Neuronal stem cell (in vitro differentiated cells): Measurements from ENCODE around the gene HAAO.

ENCODE experiments used
- DNase-seq: peaks from one replicate; pipeline ENCODE4 v3.0.0-alpha.2; 2013; ENCODE audit warnings: low spot score
- H2AFZ ChIP-seq: one replicate; pipeline ENCODE4 v1.6.1; 2013; ENCODE audit warnings: mild to moderate bottlenecking, low read length, inconsistent platforms
- H2AK5ac ChIP-seq: 2 replicates; pipeline ENCODE4 v1.6.1; 2013; ENCODE audit warnings: low read depth, mild to moderate bottlenecking, inconsistent platforms, low read length, moderate library complexity, mixed read lengths
- H2BK120ac ChIP-seq: 2 replicates; pipeline ENCODE4 v1.6.1; 2013; ENCODE audit warnings: low read depth, mild to moderate bottlenecking, inconsistent platforms, low read length, moderate library complexity, mixed read lengths
- H2BK12ac ChIP-seq: one replicate; pipeline ENCODE4 v1.6.1; 2013; ENCODE audit warnings: low read length, inconsistent platforms
- H2BK15ac ChIP-seq: 2 replicates; pipeline ENCODE4 v1.6.1; 2013; ENCODE audit warnings: mild to moderate bottlenecking, low read length, inconsistent platforms, mixed read lengths
- H2BK5ac ChIP-seq: one replicate; pipeline ENCODE4 v1.6.1; 2013; ENCODE audit warnings: inconsistent platforms, mild to moderate bottlenecking, low read length, moderate library complexity
- H3K14ac ChIP-seq: one replicate; pipeline ENCODE4 v1.6.1; 2013; ENCODE audit warnings: low read length, inconsistent platforms
- H3K18ac ChIP-seq: 2 replicates; pipeline ENCODE4 v1.6.1; 2013; ENCODE audit warnings: low read length, inconsistent platforms
- H3K23ac ChIP-seq: 2 replicates; pipeline ENCODE4 v1.6.1; 2013; ENCODE audit warnings: low read depth, mild to moderate bottlenecking, mixed read lengths, low read length, inconsistent platforms; ENCODE audit not compliant: poor library complexity
- H3K27ac ChIP-seq: replicated peaks from 3 replicates; pipeline ENCODE4 v1.5.1; 2013; ENCODE audit warnings: low read length, inconsistent platforms
- H3K27me3 ChIP-seq, 3 experiments: 2 replicates each; pipeline ENCODE4 v1.6.1; 2013; ENCODE audit warnings: low read length in 3 of 3, mild to moderate bottlenecking in 2 of 3, inconsistent platforms in 1 of 3, low read depth in 1 of 3, mixed read lengths in 1 of 3, moderate library complexity in 1 of 3; ENCODE audit not compliant: control insufficient read depth in 3 of 3, insufficient read depth in 3 of 3
- H3K36me3 ChIP-seq, 2 donors: replicated peaks in 1 of 2; 2 replicates each; pipeline ENCODE4 v1.6.1; 2013; ENCODE audit warnings: low read length in 2 of 2; ENCODE audit not compliant: control insufficient read depth in 2 of 2, insufficient read depth in 2 of 2
- H3K4ac ChIP-seq: 2 replicates; pipeline ENCODE4 v1.6.1; 2013; ENCODE audit warnings: inconsistent platforms, mild to moderate bottlenecking, low read length, moderate library complexity
- H3K4me1 ChIP-seq, 2 donors: 1 replicate in 1 of 2; 2 replicates in 1 of 2; pipeline ENCODE4 v1.6.1; 2013; ENCODE audit warnings: low read length in 2 of 2, low read depth in 1 of 2; ENCODE audit not compliant: control insufficient read depth in 2 of 2, insufficient read depth in 1 of 2
- H3K4me2 ChIP-seq: one replicate; pipeline ENCODE4 v1.6.1; 2013; ENCODE audit warnings: mild to moderate bottlenecking, low read length, inconsistent platforms; ENCODE audit not compliant: insufficient read depth, poor library complexity, severe bottlenecking
- H3K4me3 ChIP-seq, 2 donors: 2 replicates each; pipeline ENCODE4 v1.5.1; 2013; ENCODE audit warnings: low read length in 2 of 2, mild to moderate bottlenecking in 2 of 2, inconsistent platforms in 1 of 2, moderate library complexity in 1 of 2
- H3K79me1 ChIP-seq: one replicate; pipeline ENCODE4 v1.6.1; 2013; ENCODE audit warnings: low read depth, mild to moderate bottlenecking, inconsistent platforms, low read length, moderate library complexity
- H3K9ac ChIP-seq: one replicate; pipeline ENCODE4 v1.6.1; 2013; ENCODE audit warnings: mild to moderate bottlenecking, low read depth, low read length, inconsistent platforms; ENCODE audit not compliant: poor library complexity
- H3K9me3 ChIP-seq, 2 donors: replicated peaks in 1 of 2; 2 replicates each; pipeline versions ENCODE3 to v1.6.1; 2013; ENCODE audit warnings: low read length in 2 of 2, mild to moderate bottlenecking in 2 of 2, inconsistent platforms in 1 of 2, low read depth in 1 of 2, mixed read lengths in 1 of 2, moderate library complexity in 1 of 2; ENCODE audit not compliant: control insufficient read depth in 2 of 2, insufficient read depth in 1 of 2
- H4K8ac ChIP-seq: one replicate; pipeline ENCODE4 v1.6.1; 2013; ENCODE audit warnings: low read depth, mild to moderate bottlenecking, inconsistent platforms, low read length, moderate library complexity
- H4K91ac ChIP-seq: one replicate; pipeline ENCODE4 v1.6.1; 2013; ENCODE audit warnings: low read length, low read depth, mild to moderate bottlenecking, inconsistent platforms; ENCODE audit not compliant: poor library complexity
- WGBS, 2 donors: extraction: QIAGEN DNeasy Blood & Tissue Kit; methylation state at CpG; one replicate each; pipeline ENCODE4 v1.1.7; 2013; ENCODE audit warnings: missing lambda C conversion rate in 2 of 2, mixed read lengths in 1 of 2; ENCODE audit not compliant: insufficient read length in 2 of 2, insufficient replicate concordance in 1 of 2; ENCODE audit errors: extremely low coverage in 2 of 2; 5-methylcytosine and 5-hydroxymethylcytosine counted together

Gene HAAO

DNA sequence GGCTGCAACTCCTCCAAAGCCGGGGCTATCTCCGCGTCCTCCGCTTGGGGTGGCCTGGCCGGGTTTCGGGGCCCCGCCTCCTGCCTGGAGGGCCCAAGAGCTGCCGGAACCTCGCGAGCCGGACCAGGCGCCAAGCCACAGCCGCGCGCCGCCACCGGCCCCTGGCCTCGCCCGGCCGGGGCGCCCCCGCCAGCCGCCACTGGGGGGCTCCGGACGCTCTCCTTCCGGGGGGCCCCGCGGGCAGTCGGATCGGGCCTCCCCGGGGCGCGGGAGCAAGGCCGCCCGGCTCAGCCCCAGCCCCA is 17.4 kb upstream of the HAAO start:
- no peak for DNase-seq

GRCh38 chr2:42809131-42809818 is 16.9 kb upstream of the HAAO start:
- Histone ChIP-seq H4K8ac (no peak overlapping the region), H2BK5ac (no peak overlapping the region), H3K27me3 (no peaks in the 10 kb centered on the region), H2AK5ac (peak overlapping the region; percentile 21), H3K79me1 (no peaks in the 10 kb centered on the region), H3K36me3 (no peaks in the 10 kb centered on the region), H3K4me2 (peak overlapping the region; percentile 47), H3K4me1 (peaks cover 0 to 8% of the 10 kb centered on the region in 2 donors), H3K4me3 (peak overlapping the region; percentile 59 to 92), H2BK12ac (no peak overlapping the region), H4K91ac (no peak overlapping the region), H3K9me3 (peaks cover 2% of the 10 kb centered on the region in 2 donors), H2BK120ac (no peak overlapping the region), H2AFZ (peak overlapping the region; percentile 92), H3K4ac (no peak overlapping the region), H3K27ac (peak overlapping the region; percentile 98), H3K14ac (no peak overlapping the region), H3K23ac (no peak overlapping the region), H2BK15ac (no peak overlapping the region), H3K9ac (no peak overlapping the region), H3K18ac (no peak overlapping the region)
- 67% methylated on average over 1 of the region's 10 CpGs; no CpG with 5 or more reads in 1 of the 2 donors for WGBS, 2 donors
- no peak for DNase-seq

More for the DNA sequence above, 17.4 kb upstream of the HAAO start:
- no peak overlapping the region for H2BK120ac ChIP-seq
- H3K36me3 ChIP-seq = no peaks in the 10 kb centered on the region
- no peak overlapping the region for H4K8ac ChIP-seq
- H2BK12ac ChIP-seq = no peak overlapping the region
- H3K27me3 ChIP-seq = no peaks in the 10 kb centered on the region
- no peak overlapping the region for H2AK5ac ChIP-seq
- no peak overlapping the region for H3K14ac ChIP-seq
- H3K4me3 ChIP-seq = peak overlapping the region; percentile 59 to 92
- peak overlapping the region; percentile 47 for H3K4me2 ChIP-seq
- peak overlapping the region; percentile 97 for H2BK5ac ChIP-seq
- peaks cover 2% of the 10 kb centered on the region in 2 donors for H3K9me3 ChIP-seq
- no peak overlapping the region for H3K9ac ChIP-seq
- H2BK15ac ChIP-seq = no peak overlapping the region
- peaks cover 0 to 8% of the 10 kb centered on the region in 2 donors for H3K4me1 ChIP-seq
- peak overlapping the region; percentile 99 for H3K18ac ChIP-seq
- H2AFZ ChIP-seq = peak overlapping the region; percentile 92
- no CpG with 5 or more reads among the region's 35 CpGs for WGBS, 2 donors
- no peak overlapping the region for H3K23ac ChIP-seq
- peak overlapping the region; percentile 98 for H3K27ac ChIP-seq
- no peaks in the 10 kb centered on the region for H3K79me1 ChIP-seq
- no peak overlapping the region for H3K4ac ChIP-seq
- no peak overlapping the region for H4K91ac ChIP-seq

- Histone ChIP-seq H3K79me1 (no peaks in the 10 kb centered on the region), H3K9me3 (no peaks in the 10 kb centered on the region), H3K4me1 (peaks cover 0 to 8% of the 10 kb centered on the region in 2 donors), H2AFZ (no peak overlapping the region), H3K36me3 (no peaks in the 10 kb centered on the region), H3K14ac (no peak overlapping the region), H3K4me2 (no peak overlapping the region), H2BK15ac (no peak overlapping the region), H2BK12ac (no peak overlapping the region), H2BK5ac (no peak overlapping the region), H4K8ac (no peak overlapping the region), H3K9ac (no peak overlapping the region), H3K4ac (no peak overlapping the region), H4K91ac (no peak overlapping the region), H2BK120ac (no peak overlapping the region), H3K4me3 (no peak overlapping the region), H3K23ac (no peak overlapping the region), H3K27ac (no peak overlapping the region), H3K27me3 (no peaks in the 10 kb centered on the region), H2AK5ac (no peak overlapping the region), H3K18ac (no peak overlapping the region)
- no peak for DNase-seq
- WGBS, 2 donors = no CpG with 5 or more reads among the region's 5 CpGs
These were observed 15.9 kb upstream of the HAAO start for GRCh38 chr2:42808301-42808700.

- no CpG with 5 or more reads among the region's 6 CpGs for WGBS, 2 donors
- H3K4me2 ChIP-seq = no peak overlapping the region
- no peak overlapping the region for H2BK120ac ChIP-seq
- H2BK5ac ChIP-seq = no peak overlapping the region
- H3K79me1 ChIP-seq = no peaks in the 10 kb centered on the region
- H3K18ac ChIP-seq = no peak overlapping the region
- H3K4me1 ChIP-seq = peaks cover 0 to 8% of the 10 kb centered on the region in 2 donors
- no peaks in the 10 kb centered on the region for H3K36me3 ChIP-seq
- no peak overlapping the region for H2AFZ ChIP-seq
- H3K9ac ChIP-seq = no peak overlapping the region
- H3K14ac ChIP-seq = no peak overlapping the region
- no peak overlapping the region for H4K91ac ChIP-seq
- H3K9me3 ChIP-seq = no peaks in the 10 kb centered on the region
- no peak overlapping the region for H3K27ac ChIP-seq
- H2BK15ac ChIP-seq = no peak overlapping the region
- no peaks in the 10 kb centered on the region for H3K27me3 ChIP-seq
- no peak for DNase-seq
- no peak overlapping the region for H2AK5ac ChIP-seq
- H4K8ac ChIP-seq = no peak overlapping the region
- no peak overlapping the region for H2BK12ac ChIP-seq
- H3K23ac ChIP-seq = no peak overlapping the region
- no peak overlapping the region for H3K4ac ChIP-seq
- H3K4me3 ChIP-seq = no peak overlapping the region
These were observed 14.4 kb upstream of the HAAO start for GRCh38 chr2:42806786-42807185.
